Muscle layer of colon (tissue), 2 donors: ENCODE results near the gene CHRDL2.

Source experiments
- H3K27ac ChIP-seq: one replicate; pipeline ENCODE4 v1.7.0; 2013; ENCODE audit warnings: low read depth, mild to moderate bottlenecking, low read length, moderate library complexity
- H3K27me3 ChIP-seq, 2 donors: one replicate each; pipeline ENCODE4 v1.7.0; 2013; ENCODE audit warnings: low read length in 2 of 2, mild to moderate bottlenecking in 2 of 2; ENCODE audit not compliant: insufficient read depth in 2 of 2, control insufficient read depth in 1 of 2
- H3K36me3 ChIP-seq: one replicate; pipeline ENCODE4 v1.7.0; 2013; ENCODE audit warnings: mild to moderate bottlenecking, low read length; ENCODE audit not compliant: insufficient read depth
- H3K4me1 ChIP-seq: one replicate; pipeline ENCODE4 v1.7.0; 2013; ENCODE audit warnings: mild to moderate bottlenecking, low read length; ENCODE audit not compliant: insufficient read depth
- H3K4me3 ChIP-seq, 2 donors: one replicate each; pipeline ENCODE4 v1.7.0; 2013; ENCODE audit warnings: low read length in 2 of 2, low read depth in 1 of 2, mild to moderate bottlenecking in 1 of 2, moderate library complexity in 1 of 2
- H3K9ac ChIP-seq: one replicate; pipeline ENCODE4 v1.7.0; 2013; ENCODE audit warnings: low read length
- H3K9me3 ChIP-seq: one replicate; pipeline ENCODE4 v1.7.0; 2013; ENCODE audit warnings: mild to moderate bottlenecking, low read length
- donor health status: abdominal sarcoma.
- donor health status: Adenocarcinoma of cecum.

The CHRDL2 gene, protein sequence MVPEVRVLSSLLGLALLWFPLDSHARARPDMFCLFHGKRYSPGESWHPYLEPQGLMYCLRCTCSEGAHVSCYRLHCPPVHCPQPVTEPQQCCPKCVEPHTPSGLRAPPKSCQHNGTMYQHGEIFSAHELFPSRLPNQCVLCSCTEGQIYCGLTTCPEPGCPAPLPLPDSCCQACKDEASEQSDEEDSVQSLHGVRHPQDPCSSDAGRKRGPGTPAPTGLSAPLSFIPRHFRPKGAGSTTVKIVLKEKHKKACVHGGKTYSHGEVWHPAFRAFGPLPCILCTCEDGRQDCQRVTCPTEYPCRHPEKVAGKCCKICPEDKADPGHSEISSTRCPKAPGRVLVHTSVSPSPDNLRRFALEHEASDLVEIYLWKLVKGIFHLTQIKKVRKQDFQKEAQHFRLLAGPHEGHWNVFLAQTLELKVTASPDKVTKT

DNA sequence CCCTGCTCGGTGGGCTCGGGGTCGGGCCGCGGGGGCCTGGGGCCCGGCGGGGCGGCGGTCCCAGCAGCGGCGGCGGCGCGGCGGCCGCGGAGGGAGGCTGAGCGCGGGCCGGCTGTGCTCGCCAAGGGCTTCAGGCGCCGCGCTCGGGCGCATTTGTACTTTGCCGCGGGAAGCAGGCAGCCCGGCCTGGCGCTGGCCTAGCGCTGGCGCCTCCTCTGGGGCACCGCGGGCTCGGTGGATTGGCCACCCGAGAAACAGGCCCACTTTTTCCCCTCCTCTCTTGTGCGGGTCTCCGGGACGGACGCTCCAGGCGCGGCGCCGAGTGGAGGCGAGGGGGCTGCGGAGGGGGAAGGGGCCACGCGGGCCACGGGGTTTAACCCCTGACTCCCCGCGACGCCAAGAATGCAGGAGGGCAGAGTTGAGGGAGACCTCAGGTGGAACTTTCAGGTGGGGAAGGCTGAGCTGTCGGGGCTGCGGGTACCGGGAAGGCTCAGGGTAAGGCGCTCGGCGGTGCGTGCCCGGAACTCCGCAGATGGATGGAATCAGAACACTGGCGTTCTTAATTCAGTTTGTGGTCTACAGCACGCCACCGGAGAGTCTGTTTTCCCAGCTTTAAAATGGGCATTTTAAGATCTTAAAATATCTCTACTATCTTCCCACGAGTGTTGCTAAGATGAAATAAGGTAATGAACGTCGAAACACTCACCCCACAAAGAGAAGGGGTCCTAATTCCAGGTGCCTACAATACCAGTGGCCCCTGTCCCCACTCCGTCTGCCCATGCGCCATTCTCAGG lies at the start of gene CHRDL2:
Gene CHRDL2, minus strand, starts transcription at position 126 of the 794 bp plus-strand sequence. CDS start 538 bp downstream, outside the sequence.
- Histone ChIP-seq H3K9ac (peak within 1 kb of the TSS; percentile 49), H3K4me3 (peak within 1 kb of the TSS; percentile 50 to 52), H3K27me3 (peaks cover 9 to 19% of the 10 kb centered on the region in 2 donors), H3K36me3 (no peaks in the 10 kb centered on the region), H3K9me3 (no peaks in the 10 kb centered on the region), H3K4me1 (peaks cover 24% of the 10 kb centered on the region), H3K27ac (peak within 1 kb of the TSS; percentile 65)

DNA sequence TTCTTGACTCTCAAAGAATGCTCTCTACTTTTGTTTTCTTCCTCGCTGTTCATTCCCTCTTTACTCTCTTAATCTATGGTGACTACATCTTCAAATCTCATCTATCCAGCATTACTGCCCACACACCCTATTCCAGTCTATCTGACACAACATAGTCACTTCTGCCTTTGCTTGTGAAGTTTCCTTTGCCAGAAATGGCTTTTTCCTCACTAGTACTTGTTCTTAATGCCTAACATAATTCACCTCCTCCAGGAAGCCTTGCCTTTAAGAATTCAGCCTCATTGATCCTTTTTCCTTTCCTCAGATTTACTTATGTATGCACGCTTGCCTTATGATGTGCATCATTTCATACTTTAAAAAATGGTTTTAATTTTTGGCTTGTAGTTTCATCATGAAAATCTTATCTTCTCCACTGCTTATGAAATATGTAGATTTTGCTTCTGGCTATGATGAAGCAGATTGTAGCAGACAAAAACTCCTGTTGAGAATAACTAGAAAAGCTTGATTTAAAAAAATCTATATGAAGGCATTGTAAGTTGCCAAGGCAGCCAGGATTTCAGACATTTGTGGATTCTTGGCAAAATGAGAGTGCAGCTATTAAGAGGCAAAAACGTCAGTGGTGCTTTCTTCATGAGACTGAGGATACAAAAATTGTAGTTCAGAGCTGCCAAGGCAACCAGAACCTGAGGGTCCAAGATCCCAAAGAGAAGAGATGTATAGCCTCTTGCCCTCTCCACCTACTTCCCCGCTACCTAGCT lies 49.2 kb upstream of the CHRDL2 start:
- Histone ChIP-seq H3K4me1 (peaks cover 49% of the 10 kb centered on the region), H3K9ac (no peak overlapping the region), H3K27ac (no peak overlapping the region), H3K27me3 (no peaks in the 10 kb centered on the region), H3K9me3 (no peaks in the 10 kb centered on the region), H3K4me3 (no peak overlapping the region), H3K36me3 (no peaks in the 10 kb centered on the region)

DNA sequence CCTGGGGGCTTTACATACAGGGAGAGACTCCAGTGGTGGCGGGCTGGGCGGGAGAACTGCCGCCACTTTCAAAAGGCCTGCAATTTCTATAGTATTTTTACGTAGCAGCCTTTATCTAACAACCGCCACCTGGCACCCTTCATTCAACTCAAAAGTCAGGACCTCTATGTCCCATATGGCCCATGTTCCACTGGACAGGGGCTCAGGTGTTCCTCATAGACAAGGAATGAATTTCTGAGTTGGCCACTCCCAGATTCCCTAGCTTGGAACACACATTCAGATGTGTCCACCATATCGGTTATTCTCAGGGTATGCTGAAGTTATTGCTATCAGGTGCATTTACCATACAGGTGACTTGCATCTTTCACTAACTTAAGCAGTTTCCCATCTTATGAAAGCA lies 47.4 kb upstream of the CHRDL2 start:
- H3K27ac ChIP-seq = no peak overlapping the region

DNA sequence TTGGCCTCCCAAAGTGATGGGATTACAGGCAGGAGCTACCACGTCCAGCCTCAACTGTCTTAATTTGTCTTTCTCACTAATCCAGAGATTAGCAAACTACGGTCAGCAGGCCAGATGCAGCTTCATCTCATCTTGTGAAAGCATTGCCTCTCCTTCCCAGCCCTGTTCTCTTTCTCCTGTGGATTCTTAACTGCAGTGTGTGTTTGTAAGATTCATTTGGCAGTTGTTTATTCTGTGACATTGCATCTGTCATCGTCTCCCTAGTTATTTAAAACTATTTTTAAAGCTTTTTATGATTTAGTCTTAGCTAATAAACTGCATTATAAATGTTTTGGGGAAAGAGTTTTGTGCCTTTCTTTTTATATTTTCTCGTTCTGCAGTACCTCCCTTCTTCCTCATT lies 46.7 kb upstream of the CHRDL2 start:
- H3K4me1 ChIP-seq = peaks cover 46% of the 10 kb centered on the region
- no peaks in the 10 kb centered on the region for H3K27me3 ChIP-seq
- H3K9me3 ChIP-seq = no peaks in the 10 kb centered on the region
- peak overlapping the region; percentile 3 for H3K27ac ChIP-seq
- H3K9ac ChIP-seq = no peak overlapping the region
- H3K4me3 ChIP-seq = no peak overlapping the region
- H3K36me3 ChIP-seq = no peaks in the 10 kb centered on the region

More for the DNA sequence above, 47.4 kb upstream of the CHRDL2 start:
- H3K4me1 ChIP-seq = peaks cover 48% of the 10 kb centered on the region
- H3K4me3 ChIP-seq = no peak overlapping the region
- H3K36me3 ChIP-seq = no peaks in the 10 kb centered on the region
- no peaks in the 10 kb centered on the region for H3K9me3 ChIP-seq
- H3K27me3 ChIP-seq = no peaks in the 10 kb centered on the region
- H3K9ac ChIP-seq = no peak overlapping the region

DNA sequence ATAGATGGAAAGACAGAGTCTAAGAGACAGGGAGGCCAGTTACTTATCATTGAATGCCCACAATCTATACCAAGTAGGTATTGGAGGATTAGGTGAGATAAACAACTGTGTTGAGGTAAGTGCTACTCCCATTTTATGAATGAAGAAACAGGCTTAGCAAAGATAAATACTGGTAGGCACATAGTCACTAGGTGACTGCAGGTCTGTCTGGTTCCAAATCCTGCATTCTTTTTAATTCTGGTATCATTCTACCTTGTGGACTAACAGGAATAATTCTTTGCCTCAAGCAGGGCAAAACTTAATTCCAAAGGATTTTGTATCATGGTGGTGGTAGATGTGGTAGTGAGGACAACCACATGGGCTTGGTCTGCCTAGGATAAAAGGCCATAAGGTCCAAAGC lies 45.8 kb upstream of the CHRDL2 start:
- Histone ChIP-seq H3K36me3 (no peaks in the 10 kb centered on the region), H3K9ac (no peak overlapping the region), H3K4me1 (peaks cover 53% of the 10 kb centered on the region), H3K27me3 (no peaks in the 10 kb centered on the region), H3K4me3 (no peak overlapping the region), H3K27ac (no peak overlapping the region), H3K9me3 (no peaks in the 10 kb centered on the region)

DNA sequence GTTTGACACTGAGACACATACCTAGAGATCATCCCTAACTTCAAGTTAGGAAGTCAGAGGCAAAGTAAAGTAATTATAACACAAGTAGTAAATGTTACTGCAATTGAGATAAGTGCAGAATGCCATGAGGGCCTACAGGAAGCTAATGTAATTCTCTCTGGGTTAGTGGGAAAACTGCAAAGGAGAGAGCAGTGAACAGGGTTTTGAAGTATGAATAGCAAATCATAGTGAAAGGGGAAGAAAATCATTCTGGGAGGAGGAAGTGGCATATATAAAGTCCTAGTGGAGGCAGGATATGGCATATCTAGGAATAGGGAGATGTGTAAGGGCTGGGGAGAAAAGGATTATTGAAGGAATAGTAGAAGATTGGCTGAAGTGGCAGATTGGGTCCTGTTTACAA lies 45.3 kb upstream of the CHRDL2 start:
- Histone ChIP-seq H3K4me1 (peaks cover 53% of the 10 kb centered on the region), H3K9me3 (no peaks in the 10 kb centered on the region), H3K27ac (no peak overlapping the region), H3K36me3 (no peaks in the 10 kb centered on the region), H3K27me3 (no peaks in the 10 kb centered on the region), H3K9ac (no peak overlapping the region), H3K4me3 (no peak overlapping the region)

DNA sequence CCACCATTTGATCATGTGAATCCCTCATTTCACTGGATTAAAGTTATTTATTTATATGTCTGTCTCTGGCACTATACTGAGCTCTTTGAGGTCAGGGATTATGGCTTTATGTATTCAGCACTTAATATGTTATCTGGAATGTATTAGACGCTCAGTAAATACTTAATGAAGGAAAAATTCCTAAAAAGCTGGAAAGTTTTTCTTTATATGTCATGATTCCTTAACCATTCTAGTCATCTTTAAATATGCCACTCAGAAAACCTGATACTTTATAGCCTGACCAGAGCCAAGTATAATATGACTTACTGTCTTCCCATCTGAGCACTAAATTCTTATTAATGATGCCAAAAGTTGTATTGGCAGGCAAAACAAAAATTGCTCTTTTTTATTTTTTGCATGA lies 44.5 kb upstream of the CHRDL2 start:
- Histone ChIP-seq H3K9me3 (no peaks in the 10 kb centered on the region), H3K4me3 (no peak overlapping the region), H3K9ac (no peak overlapping the region), H3K4me1 (peaks cover 53% of the 10 kb centered on the region), H3K36me3 (no peaks in the 10 kb centered on the region), H3K27ac (no peak overlapping the region), H3K27me3 (no peaks in the 10 kb centered on the region)

DNA sequence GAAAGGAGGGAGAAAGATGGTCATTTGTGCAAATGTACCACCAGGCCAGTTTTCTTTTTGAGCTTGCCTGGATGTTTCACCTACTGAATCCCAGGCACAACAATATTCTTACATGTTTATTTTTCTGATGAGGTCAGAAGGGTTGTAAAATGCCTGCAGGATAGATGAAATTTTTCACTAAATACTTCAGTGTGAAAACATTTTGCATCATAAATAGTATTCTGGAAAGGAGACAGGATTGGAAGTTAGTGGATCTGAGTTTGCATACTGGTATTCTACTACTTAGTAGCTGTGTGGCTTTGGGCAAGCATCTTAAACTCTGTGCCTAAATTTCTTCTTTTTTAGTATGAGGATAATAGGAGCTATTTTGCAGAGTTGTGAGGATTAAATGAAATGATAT lies 42.2 kb upstream of the CHRDL2 start:
- Histone ChIP-seq H3K9ac (no peak overlapping the region), H3K9me3 (no peaks in the 10 kb centered on the region), H3K27ac (no peak overlapping the region), H3K4me1 (peaks cover 59% of the 10 kb centered on the region), H3K4me3 (no peak overlapping the region), H3K27me3 (no peaks in the 10 kb centered on the region), H3K36me3 (no peaks in the 10 kb centered on the region)

DNA sequence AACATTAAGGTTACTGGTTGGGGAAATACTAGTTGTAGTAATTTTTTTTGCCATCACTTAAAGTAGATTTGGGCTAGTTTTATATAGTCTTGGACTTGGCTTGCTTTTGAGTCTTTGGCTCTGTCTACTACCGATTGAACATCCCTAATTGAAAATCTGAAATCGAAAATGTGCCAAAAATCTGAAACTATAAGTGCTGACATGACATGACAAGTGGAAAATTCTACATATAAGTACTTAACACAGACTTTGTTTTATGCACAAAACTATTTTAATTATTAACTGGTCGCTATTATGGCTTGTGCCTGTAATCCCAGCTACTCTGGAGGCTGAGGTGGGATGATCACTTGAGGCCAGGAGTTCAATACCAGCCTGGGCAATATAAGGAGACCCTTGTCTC lies 39.9 kb upstream of the CHRDL2 start:
- Histone ChIP-seq H3K27me3 (no peaks in the 10 kb centered on the region), H3K27ac (no peak overlapping the region), H3K4me3 (no peak overlapping the region), H3K36me3 (no peaks in the 10 kb centered on the region), H3K9me3 (no peaks in the 10 kb centered on the region), H3K9ac (no peak overlapping the region), H3K4me1 (peaks cover 40% of the 10 kb centered on the region)

DNA sequence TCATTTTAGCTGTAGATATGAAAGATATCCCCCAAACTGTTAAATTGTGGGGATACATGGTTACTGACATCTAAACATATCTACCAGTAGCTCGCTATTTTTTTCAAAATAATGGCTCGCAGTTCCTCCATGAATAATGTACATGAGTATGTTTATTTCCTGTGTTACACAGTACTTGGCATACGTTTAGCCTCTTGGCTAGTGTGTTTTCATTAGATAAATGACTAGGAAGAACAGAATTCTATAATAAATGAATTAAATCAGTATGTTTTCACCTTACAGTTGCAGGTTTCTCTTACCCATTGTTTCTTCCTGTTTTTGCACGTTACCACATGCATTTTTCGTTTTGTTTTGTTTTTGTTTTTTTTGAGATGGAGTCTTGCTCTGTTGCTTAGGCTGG lies 39.2 kb upstream of the CHRDL2 start:
- Histone ChIP-seq H3K9ac (no peak overlapping the region), H3K27ac (no peak overlapping the region), H3K4me1 (peaks cover 36% of the 10 kb centered on the region), H3K4me3 (no peak overlapping the region), H3K9me3 (no peaks in the 10 kb centered on the region), H3K36me3 (no peaks in the 10 kb centered on the region), H3K27me3 (no peaks in the 10 kb centered on the region)

DNA sequence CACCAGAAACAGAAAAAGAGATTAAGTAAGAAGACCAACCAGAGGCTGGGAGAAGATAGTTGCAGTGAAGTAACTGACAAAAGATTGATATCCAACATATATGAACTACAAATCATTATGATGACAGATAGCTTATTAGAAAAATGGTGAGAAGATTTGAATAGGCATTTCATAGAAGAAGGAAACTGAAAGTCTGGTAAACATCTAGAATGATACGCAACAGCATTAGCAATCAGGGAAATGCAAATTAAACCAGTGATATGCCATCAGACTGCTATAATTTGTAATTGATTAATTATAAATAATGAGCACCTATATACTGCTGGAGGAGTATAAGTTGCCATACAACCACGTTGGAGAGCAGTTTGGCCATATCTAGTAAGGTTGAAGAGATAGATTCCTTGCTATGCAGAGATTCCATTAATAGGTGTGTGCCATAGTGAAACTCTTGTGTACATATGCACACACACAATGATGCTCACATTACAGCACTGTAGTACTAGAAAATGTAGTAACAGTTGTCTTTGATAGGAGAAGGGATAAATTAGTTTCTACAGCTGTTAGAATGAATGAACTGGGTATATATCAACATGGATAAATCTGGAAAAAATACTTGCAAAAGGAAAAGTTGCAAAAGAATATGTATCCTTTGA lies 38.0 kb upstream of the CHRDL2 start:
- Histone ChIP-seq H3K27me3 (no peaks in the 10 kb centered on the region), H3K27ac (no peak overlapping the region), H3K4me3 (no peak overlapping the region), H3K36me3 (no peaks in the 10 kb centered on the region), H3K9ac (no peak overlapping the region), H3K4me1 (peaks cover 27% of the 10 kb centered on the region), H3K9me3 (no peaks in the 10 kb centered on the region)
